Endodermal cell (in vitro differentiated cells): ENCODE measurements around the gene SERPINE1. TPM values are rescaled to one million over a fixed set of nuclear protein-coding genes. Genes with fewer than 3 reads are reported as not detected.

Experiments used
- DNase-seq: peaks from one replicate; pipeline ENCODE4 v3.0.0-alpha.2; 2017
- H3K27ac ChIP-seq: 2 replicates; pipeline ENCODE4 v1.5.1; 2013; ENCODE audit warnings: mild to moderate bottlenecking, low read depth, low read length, moderate library complexity
- H3K27me3 ChIP-seq: 2 replicates; pipeline ENCODE4 v1.6.1; 2013; ENCODE audit warnings: mild to moderate bottlenecking, low read length, moderate library complexity; ENCODE audit not compliant: insufficient read depth, control insufficient read depth, poor library complexity, severe bottlenecking
- H3K36me3 ChIP-seq: 2 replicates; pipeline ENCODE4 v1.7.0; 2013; ENCODE audit warnings: mild to moderate bottlenecking, low read length, moderate library complexity; ENCODE audit not compliant: control insufficient read depth, insufficient read depth
- H3K4me1 ChIP-seq: one replicate; pipeline ENCODE4 v1.7.0; 2013; ENCODE audit warnings: low read length; ENCODE audit not compliant: control insufficient read depth, insufficient read depth
- H3K4me3 ChIP-seq: 2 replicates; pipeline ENCODE4 v1.5.1; 2013; ENCODE audit warnings: mild to moderate bottlenecking, low read length, moderate library complexity
- H3K9ac ChIP-seq: 2 replicates; pipeline ENCODE4 v1.6.1; 2013; ENCODE audit warnings: mild to moderate bottlenecking, low read length, moderate library complexity; ENCODE audit not compliant: poor library complexity, severe bottlenecking; ENCODE audit errors: extremely low read depth
- H3K9me3 ChIP-seq: 2 replicates; pipeline ENCODE4 v1.6.1; 2013; ENCODE audit warnings: mild to moderate bottlenecking, low read length, moderate library complexity; ENCODE audit not compliant: control insufficient read depth
- H3K27ac Mint-ChIP-seq: 2 replicates; pipeline ENCODE4 v1.8.0; 2020; ENCODE audit warnings: mixed read lengths
- H3K27me3 Mint-ChIP-seq: 2 replicates; pipeline ENCODE4 v1.8.0; 2021; ENCODE audit warnings: mild to moderate bottlenecking, mixed read lengths; ENCODE audit not compliant: insufficient read depth
- H3K36me3 Mint-ChIP-seq: 2 replicates; pipeline ENCODE4 v1.8.0; 2020; ENCODE audit warnings: low read depth, mixed read lengths
- H3K4me1 Mint-ChIP-seq: 2 replicates; pipeline ENCODE4 v1.8.0; 2020; ENCODE audit warnings: mixed read lengths
- H3K4me3 Mint-ChIP-seq: 2 replicates; pipeline ENCODE4 v1.8.0; 2020; ENCODE audit warnings: mild to moderate bottlenecking, moderate library complexity, mixed read lengths
- H3K9me3 Mint-ChIP-seq: 2 replicates; pipeline ENCODE4 v1.8.0; 2020; ENCODE audit warnings: mild to moderate bottlenecking, mixed read lengths
- WGBS, 2 experiments: methylation state at CpG; one replicate each; pipeline versions ENCODE4 v1.1.5 to v1.1.7; 2013; ENCODE audit warnings: missing lambda C conversion rate in 2 of 2, mixed read lengths in 1 of 2; ENCODE audit not compliant: insufficient coverage in 1 of 2, insufficient read length in 1 of 2; 5-methylcytosine and 5-hydroxymethylcytosine counted together
- total RNA-seq, 2 donors: library from RNA; stranded (reverse); fragmentation: NEBNext Ultra II Directional in 1 of 2; extraction: Animal tissue kit (Norgen Biotek cat#: 25700) in 1 of 2; gene quantifications; 2 replicates in 1 of 2; 3 replicates in 1 of 2; pipeline ENCODE4 v1.2.1, GENCODE V29; 2021
- TF ChIP-seq, protein P1 (sequence below): fragments of 200-600 bp; sonication (generic); conservative IDR thresholded peaks from 2 replicates; pipeline ENCODE4 v1.5.0; 2021; ENCODE audit warnings: antibody characterized with exemption, mild to moderate bottlenecking

SERPINE1 gene
- total RNA-seq, 2 donors from 2014 or later: 0.89 to 4.9 TPM

DNA sequence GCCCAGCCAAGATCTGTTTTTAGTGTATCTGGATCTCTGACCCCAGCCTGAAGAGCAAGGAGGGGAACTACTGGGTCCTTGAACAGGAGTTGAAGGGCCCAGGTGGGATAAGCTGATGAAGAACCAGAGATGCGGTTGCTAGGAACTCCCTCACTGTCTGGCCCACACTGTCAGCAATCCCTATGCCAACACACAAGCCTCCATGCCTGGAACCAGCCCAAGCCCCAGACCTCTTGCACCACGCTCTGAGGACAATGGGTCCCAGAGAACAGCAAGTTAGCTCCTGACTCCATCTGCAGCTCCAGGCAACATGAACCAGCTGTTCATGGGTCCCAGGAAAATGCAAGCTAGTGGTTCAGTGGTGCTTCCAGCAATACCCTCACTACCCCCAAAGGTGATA, 50.7 kb downstream of the SERPINE1 start:
- Mint-ChIP-seq H3K9me3 (peaks cover 2% of the 10 kb centered on the region), H3K27ac (no peak overlapping the region), H3K4me3 (no peak overlapping the region), H3K36me3 (peaks cover 2% of the 10 kb centered on the region), H3K4me1 (peaks cover 12% of the 10 kb centered on the region), H3K27me3 (peaks cover 100% of the 10 kb centered on the region)
- Histone ChIP-seq H3K9me3 (no peaks in the 10 kb centered on the region), H3K4me1 (no peaks in the 10 kb centered on the region), H3K27ac (no peak overlapping the region), H3K36me3 (no peaks in the 10 kb centered on the region), H3K27me3 (peaks cover 81% of the 10 kb centered on the region), H3K4me3 (no peak overlapping the region), H3K9ac (no peak overlapping the region)
- no peak for DNase-seq
- 90% methylated on average over 2 of the region's 2 CpGs for WGBS, 2 experiments
- TF ChIP-seq, protein P1, sequence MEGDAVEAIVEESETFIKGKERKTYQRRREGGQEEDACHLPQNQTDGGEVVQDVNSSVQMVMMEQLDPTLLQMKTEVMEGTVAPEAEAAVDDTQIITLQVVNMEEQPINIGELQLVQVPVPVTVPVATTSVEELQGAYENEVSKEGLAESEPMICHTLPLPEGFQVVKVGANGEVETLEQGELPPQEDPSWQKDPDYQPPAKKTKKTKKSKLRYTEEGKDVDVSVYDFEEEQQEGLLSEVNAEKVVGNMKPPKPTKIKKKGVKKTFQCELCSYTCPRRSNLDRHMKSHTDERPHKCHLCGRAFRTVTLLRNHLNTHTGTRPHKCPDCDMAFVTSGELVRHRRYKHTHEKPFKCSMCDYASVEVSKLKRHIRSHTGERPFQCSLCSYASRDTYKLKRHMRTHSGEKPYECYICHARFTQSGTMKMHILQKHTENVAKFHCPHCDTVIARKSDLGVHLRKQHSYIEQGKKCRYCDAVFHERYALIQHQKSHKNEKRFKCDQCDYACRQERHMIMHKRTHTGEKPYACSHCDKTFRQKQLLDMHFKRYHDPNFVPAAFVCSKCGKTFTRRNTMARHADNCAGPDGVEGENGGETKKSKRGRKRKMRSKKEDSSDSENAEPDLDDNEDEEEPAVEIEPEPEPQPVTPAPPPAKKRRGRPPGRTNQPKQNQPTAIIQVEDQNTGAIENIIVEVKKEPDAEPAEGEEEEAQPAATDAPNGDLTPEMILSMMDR: no peak

DNA sequence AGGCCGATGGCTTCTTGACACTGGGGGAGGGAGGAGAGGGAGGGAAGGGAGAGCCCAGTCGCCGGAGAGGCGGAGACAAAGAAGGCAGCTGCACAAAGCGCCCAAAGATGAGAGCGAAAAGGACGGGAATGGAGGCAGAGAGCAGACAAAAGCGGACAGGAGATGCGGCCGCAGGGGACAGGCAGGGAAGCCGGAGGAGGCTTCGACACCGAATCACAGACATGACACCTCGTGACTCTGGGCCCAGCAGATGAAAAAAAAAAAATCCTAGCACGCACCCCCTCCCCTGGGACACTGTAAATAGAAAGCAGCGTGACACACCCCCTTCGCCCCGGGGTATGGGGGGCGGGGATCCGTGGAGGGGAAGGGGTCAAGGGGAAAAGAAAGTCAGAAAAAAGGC, 52.2 kb downstream of the SERPINE1 start:
- H3K36me3 Mint-ChIP-seq: peaks cover under 1% of the 10 kb centered on the region
- no peaks in the 10 kb centered on the region for H3K36me3 ChIP-seq
- peaks cover 87% of the 10 kb centered on the region for H3K27me3 Mint-ChIP-seq
- peaks cover 1% of the 10 kb centered on the region for H3K9me3 Mint-ChIP-seq
- no peak overlapping the region for H3K9ac ChIP-seq
- peaks cover 10% of the 10 kb centered on the region for H3K4me1 Mint-ChIP-seq
- no peak overlapping the region for H3K27ac Mint-ChIP-seq
- H3K9me3 ChIP-seq: no peaks in the 10 kb centered on the region
- peak; percentile 71 for DNase-seq
- peak overlapping the region; percentile 60 for H3K27ac ChIP-seq
- TF ChIP-seq, protein P1: no peak
- peak overlapping the region; percentile 49 for H3K4me3 Mint-ChIP-seq
- H3K4me1 ChIP-seq: no peaks in the 10 kb centered on the region
- WGBS, 2 experiments: 5 to 6% methylated on average over 10 to 20 of the region's 20 CpGs
- peak overlapping the region; percentile 56 for H3K4me3 ChIP-seq
- peaks cover 67% of the 10 kb centered on the region for H3K27me3 ChIP-seq

DNA sequence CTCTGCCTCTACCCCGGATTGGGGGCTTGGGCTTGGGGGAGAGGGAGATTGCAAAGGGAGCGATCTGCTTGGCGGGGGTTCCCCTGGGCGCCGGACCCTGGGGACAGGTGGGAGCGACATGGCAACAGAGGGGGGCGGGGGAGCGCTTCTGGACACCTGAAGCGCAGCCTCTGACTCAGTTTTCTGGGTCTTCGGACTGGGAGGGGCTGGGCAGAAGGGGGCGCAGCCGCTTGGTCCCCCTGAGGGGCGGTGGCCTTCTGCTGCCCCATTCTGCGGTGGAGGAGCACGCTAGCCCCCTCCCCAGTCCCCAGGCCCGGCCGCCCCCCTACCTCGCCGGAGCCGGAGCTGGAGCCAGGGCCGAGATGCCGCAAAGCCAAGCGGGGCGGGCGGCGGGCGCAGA, 52.8 kb downstream of the SERPINE1 start:
- Histone ChIP-seq H3K4me3 (peak overlapping the region; percentile 56), H3K4me1 (no peaks in the 10 kb centered on the region), H3K27ac (no peak overlapping the region), H3K27me3 (peaks cover 61% of the 10 kb centered on the region), H3K9ac (no peak overlapping the region), H3K9me3 (no peaks in the 10 kb centered on the region), H3K36me3 (no peaks in the 10 kb centered on the region)
- H3K27ac Mint-ChIP-seq: no peak overlapping the region
- H3K27me3 Mint-ChIP-seq: peaks cover 83% of the 10 kb centered on the region
- H3K36me3 Mint-ChIP-seq: no peaks in the 10 kb centered on the region
- H3K9me3 Mint-ChIP-seq: no peaks in the 10 kb centered on the region
- TF ChIP-seq, protein P1: no peak
- 2 to 3% methylated on average over 13 to 27 of the region's 27 CpGs for WGBS, 2 experiments
- peak overlapping the region; percentile 49 for H3K4me3 Mint-ChIP-seq
- DNase-seq: peak; percentile 62
- H3K4me1 Mint-ChIP-seq: peaks cover 8% of the 10 kb centered on the region
